Inflammatory macrophage treated with lipopolysaccharide for 4 hours (primary cell): ENCODE data around the gene SAPCD1.
"Not testable (repeated sequence)": the region's sequence is repeated elsewhere in the genome, so short reads cannot be mapped to it uniquely, and the experiment has no call there.

Experiments used
- DNase-seq: peaks from one replicate; pipeline ENCODE4 v3.0.0-alpha.2; 2020

Gene SAPCD1

GRCh38 chr6:31806470-31807272, 44.2 kb downstream of the SAPCD1 start, which contains the start of gene LSM2:
Gene LSM2, minus strand, starts transcription at chr6:31806966. Its CDS starts 209 bp downstream, at chr6:31806757.
- peak; percentile 99 for DNase-seq

- not testable (repeated sequence) for DNase-seq
Measured at GRCh38 chr6:31808599-31808998, 46.1 kb downstream of the SAPCD1 start.

DNA sequence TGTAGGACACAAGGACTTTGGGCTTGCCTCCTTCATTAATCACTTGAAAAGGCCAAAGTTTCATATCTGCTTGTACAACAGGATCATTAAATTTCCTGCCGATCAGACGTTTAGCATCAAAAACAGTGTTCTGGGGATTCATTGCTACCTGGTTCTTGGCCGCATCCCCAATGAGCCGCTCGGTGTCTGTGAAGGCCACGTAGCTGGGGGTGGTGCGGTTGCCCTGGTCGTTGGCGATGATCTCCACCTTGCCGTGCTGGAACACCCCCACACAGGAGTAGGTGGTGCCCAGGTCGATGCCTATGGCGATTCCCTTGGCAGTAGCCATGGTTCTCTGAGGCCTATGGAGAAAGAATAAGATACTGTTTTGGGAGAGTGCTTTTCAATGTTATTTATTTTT, 49.2 kb downstream of the SAPCD1 start:
- no peak for DNase-seq

GRCh38 chr6:31813465-31813849, 51.0 kb downstream of the SAPCD1 start:
- no peak for DNase-seq
